Muscle layer of duodenum (tissue), 2 donors: ENCODE results near the gene LONP2.

Experiments used
- H3K27ac ChIP-seq: one replicate; pipeline ENCODE4 v1.7.0; 2013; ENCODE audit warnings: mild to moderate bottlenecking, low read length
- H3K27me3 ChIP-seq: one replicate; pipeline ENCODE4 v1.7.0; 2013; ENCODE audit warnings: low read depth, mild to moderate bottlenecking, control low read depth, low read length
- H3K36me3 ChIP-seq, 2 donors: one replicate each; pipeline ENCODE4 v1.7.0; 2013; ENCODE audit warnings: low read length in 2 of 2, control low read depth in 1 of 2, mild to moderate bottlenecking in 1 of 2; ENCODE audit not compliant: insufficient read depth in 2 of 2, control insufficient read depth in 1 of 2
- H3K4me1 ChIP-seq, 2 donors: one replicate each; pipeline ENCODE4 v1.7.0; 2013; ENCODE audit warnings: low read length in 2 of 2, mild to moderate bottlenecking in 2 of 2, control low read depth in 1 of 2, moderate library complexity in 1 of 2; ENCODE audit not compliant: insufficient read depth in 2 of 2, control insufficient read depth in 1 of 2
- H3K4me3 ChIP-seq, 2 donors: one replicate each; pipeline ENCODE4 v1.7.0; 2013; ENCODE audit warnings: low read length in 2 of 2, low read depth in 1 of 2, mild to moderate bottlenecking in 1 of 2
- H3K9me3 ChIP-seq, 2 donors: one replicate each; pipeline ENCODE4 v1.7.0; 2013; ENCODE audit warnings: low read length in 2 of 2, control low read depth in 1 of 2, mild to moderate bottlenecking in 1 of 2; ENCODE audit not compliant: control insufficient read depth in 1 of 2
- donor health status: healthy.

The LONP2 gene, protein sequence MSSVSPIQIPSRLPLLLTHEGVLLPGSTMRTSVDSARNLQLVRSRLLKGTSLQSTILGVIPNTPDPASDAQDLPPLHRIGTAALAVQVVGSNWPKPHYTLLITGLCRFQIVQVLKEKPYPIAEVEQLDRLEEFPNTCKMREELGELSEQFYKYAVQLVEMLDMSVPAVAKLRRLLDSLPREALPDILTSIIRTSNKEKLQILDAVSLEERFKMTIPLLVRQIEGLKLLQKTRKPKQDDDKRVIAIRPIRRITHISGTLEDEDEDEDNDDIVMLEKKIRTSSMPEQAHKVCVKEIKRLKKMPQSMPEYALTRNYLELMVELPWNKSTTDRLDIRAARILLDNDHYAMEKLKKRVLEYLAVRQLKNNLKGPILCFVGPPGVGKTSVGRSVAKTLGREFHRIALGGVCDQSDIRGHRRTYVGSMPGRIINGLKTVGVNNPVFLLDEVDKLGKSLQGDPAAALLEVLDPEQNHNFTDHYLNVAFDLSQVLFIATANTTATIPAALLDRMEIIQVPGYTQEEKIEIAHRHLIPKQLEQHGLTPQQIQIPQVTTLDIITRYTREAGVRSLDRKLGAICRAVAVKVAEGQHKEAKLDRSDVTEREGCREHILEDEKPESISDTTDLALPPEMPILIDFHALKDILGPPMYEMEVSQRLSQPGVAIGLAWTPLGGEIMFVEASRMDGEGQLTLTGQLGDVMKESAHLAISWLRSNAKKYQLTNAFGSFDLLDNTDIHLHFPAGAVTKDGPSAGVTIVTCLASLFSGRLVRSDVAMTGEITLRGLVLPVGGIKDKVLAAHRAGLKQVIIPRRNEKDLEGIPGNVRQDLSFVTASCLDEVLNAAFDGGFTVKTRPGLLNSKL

DNA sequence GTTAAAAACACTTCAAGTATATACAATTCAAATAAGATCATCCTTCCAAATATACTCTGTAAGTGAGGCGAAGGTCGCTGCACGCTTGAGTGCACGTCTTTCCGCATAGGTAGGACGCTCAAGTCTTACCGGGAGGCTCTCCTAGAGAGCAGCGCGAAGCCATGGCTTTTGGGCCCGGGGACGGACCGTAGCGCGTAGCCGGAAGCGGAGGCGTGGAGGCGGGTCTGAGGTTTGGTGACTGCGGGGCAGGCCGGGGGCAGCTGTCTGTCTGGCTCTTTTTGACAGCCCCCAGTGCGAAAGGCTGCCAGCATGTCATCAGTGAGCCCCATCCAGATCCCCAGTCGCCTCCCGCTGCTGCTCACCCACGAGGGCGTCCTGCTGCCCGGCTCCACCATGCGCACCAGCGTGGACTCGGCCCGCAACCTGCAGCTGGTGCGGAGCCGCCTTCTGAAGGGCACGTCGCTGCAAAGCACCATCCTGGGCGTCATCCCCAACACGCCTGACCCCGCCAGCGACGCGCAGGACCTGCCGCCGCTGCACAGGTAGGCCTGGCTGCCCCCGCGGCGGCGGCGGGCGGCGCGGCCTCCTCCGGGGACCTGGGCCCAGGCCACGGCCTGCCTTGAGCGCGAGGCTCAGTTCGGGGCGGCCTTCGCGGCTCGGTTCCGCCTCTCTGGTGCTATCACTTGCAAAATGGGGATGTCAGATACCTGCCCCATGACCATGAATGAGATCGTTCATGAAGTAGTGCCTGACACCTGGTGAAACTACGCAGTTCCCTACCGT, at the start of gene LONP2:
TSS of gene LONP2 (plus strand) at position 221 of the 783 bp plus-strand sequence. CDS start at position 310, 89 bp downstream.
- Histone ChIP-seq H3K4me1 (peaks cover 8 to 30% of the 10 kb centered on the region in 2 donors), H3K36me3 (peaks cover 0 to 4% of the 10 kb centered on the region in 2 donors), H3K4me3 (peak within 1 kb of the TSS; percentile 88 to 94), H3K27ac (peak within 1 kb of the TSS; percentile 88), H3K9me3 (no peaks in the 10 kb centered on the region), H3K27me3 (no peaks in the 10 kb centered on the region)

DNA sequence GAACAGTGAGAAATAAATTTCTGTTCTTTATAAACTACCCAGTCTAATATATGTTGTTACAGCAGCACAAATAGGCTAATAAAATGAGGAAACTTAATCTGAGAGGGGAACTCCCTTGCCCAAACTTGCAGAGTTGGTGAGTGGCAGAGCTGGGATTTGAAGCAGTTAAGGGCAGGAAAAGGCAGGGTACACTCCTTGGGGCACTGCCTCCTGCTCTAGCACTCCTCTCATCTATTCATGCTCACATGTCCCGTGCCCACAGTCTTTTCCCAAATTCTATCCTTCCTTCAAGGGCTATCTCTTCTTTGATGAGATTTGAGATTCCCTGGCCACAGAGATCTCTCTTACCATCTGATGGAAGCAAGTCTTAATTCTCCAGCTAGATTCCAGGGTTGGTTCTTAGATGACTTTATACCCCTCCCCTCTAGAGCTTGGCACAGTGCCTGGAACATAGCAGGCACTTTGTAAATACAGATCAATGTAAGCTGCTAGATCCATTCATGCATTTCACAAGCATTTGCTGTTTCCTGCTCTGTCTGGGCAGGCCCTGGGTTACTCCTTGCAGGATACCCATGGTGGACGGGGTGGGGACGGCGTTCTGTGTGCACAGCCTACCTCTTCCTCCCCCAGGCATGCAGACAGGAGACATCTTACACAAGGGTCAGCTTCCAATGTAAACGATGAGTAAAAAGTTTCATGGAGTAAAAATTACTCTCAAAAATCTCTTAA, 49.1 kb upstream of the LONP2 start:
- Histone ChIP-seq H3K36me3 (no peaks in the 10 kb centered on the region), H3K27me3 (no peaks in the 10 kb centered on the region), H3K27ac (no peak overlapping the region), H3K9me3 (no peaks in the 10 kb centered on the region), H3K4me1 (no peaks in the 10 kb centered on the region), H3K4me3 (no peak overlapping the region)

DNA sequence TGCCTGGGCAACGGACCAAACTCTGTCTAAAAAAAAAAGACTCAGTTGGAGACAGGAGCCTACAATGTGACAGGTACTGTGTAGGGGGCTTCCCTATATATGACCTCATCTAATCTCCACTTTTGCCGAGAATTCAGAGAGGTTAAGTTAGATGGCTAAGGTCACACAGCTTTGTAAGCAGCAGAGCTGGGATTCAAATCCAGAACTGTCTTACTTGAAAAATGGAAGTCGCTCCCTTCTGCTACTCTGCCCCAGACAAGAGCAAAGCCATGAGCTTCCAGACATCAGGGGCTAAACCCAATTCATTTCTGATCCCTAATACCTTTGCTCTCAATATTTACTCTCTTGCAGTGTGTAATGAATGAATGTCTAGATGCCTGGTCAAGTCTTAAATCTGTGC, 46.8 kb upstream of the LONP2 start:
- Histone ChIP-seq H3K27me3 (no peaks in the 10 kb centered on the region), H3K4me1 (no peaks in the 10 kb centered on the region), H3K9me3 (no peaks in the 10 kb centered on the region), H3K36me3 (no peaks in the 10 kb centered on the region), H3K4me3 (no peak overlapping the region), H3K27ac (no peak overlapping the region)

DNA sequence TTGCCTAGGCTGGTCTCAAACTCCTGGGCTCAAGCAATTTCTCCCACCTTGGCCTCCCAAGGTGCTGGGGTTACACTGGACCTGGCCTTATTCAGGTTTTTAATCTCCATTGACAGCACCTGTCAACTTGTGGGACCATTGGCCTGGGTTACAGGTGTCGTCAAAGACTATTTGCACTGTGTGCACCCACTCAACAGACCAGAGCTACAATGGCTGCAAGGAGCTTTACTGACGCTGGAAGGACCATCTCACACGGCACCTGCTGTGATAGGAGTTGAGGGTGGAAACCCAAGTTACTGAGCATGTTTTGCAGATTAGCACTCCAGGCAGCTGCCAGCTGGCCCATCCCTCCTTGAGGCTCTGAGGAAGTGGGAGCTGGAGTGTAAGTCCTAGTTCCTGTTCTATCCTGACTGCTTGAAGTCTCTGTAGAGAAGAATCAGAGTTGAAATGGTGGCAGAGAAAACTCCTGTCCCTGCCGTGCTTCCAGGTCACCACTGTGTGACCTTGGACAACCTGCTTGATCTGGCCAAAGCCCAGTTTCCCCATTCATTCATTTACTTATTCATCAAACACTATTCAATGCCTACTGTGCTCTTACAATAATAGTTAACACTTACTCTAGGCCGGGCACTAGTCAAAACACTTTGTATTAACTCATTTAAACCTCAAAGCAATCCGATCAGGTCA, 42.4 kb upstream of the LONP2 start:
- H3K27me3 ChIP-seq = no peaks in the 10 kb centered on the region
- H3K9me3 ChIP-seq = no peaks in the 10 kb centered on the region
- H3K4me1 ChIP-seq = no peaks in the 10 kb centered on the region
- H3K36me3 ChIP-seq = no peaks in the 10 kb centered on the region
- no peak overlapping the region for H3K27ac ChIP-seq
- H3K4me3 ChIP-seq = no peak overlapping the region

DNA sequence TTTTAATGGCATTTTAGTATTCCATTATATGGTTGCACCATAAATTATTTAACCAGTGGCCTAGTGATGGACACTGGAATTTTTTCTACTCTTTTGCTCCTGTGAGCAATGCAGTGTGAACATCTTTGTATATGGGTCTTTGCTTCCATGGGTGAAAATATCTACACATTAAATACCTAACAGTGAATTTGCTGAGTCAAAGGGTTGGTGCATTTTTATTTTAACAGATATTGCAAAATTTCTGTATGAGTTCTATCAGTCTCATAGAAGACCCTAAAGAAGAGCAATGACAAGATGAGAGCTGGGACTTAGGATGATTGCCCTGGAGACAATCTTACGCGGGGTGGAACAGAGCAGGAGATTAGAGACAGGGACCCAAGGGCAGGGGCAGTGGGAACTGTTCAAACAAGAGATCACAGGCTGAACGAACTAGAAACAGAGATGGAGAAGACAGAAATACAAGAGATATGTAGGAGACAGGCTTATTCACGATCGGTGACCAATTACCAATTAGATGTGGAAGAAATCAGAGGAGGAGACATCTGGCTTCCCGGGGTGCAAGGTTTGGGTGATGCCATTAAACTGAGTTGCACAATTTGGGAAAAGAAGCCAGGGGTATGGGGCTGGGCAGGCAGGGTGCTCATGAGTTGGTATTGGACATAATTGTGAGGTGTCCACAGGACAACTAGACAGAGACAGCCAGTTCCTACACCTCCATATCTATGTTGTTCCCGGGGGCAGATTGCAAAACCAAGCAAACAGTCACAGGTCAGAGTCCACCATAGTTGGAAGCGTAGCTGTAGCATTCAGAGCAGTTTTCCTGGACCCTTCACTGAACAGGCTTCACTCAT, 39.9 kb upstream of the LONP2 start:
- Histone ChIP-seq H3K4me1 (no peaks in the 10 kb centered on the region), H3K27me3 (no peaks in the 10 kb centered on the region), H3K36me3 (no peaks in the 10 kb centered on the region), H3K9me3 (no peaks in the 10 kb centered on the region), H3K27ac (no peak overlapping the region), H3K4me3 (no peak overlapping the region)

- Histone ChIP-seq H3K27ac (no peak overlapping the region), H3K4me3 (no peak overlapping the region), H3K27me3 (no peaks in the 10 kb centered on the region), H3K4me1 (no peaks in the 10 kb centered on the region), H3K36me3 (no peaks in the 10 kb centered on the region), H3K9me3 (no peaks in the 10 kb centered on the region)
Measured at GRCh38 chr16:48204825-48205151, 39.3 kb upstream of the LONP2 start.

GRCh38 chr16:48206594-48207242, 37.4 kb upstream of the LONP2 start:
- H3K4me3 ChIP-seq = no peak overlapping the region
- H3K27ac ChIP-seq = no peak overlapping the region
- H3K4me1 ChIP-seq = no peaks in the 10 kb centered on the region
- no peaks in the 10 kb centered on the region for H3K27me3 ChIP-seq
- H3K36me3 ChIP-seq = no peaks in the 10 kb centered on the region
- H3K9me3 ChIP-seq = no peaks in the 10 kb centered on the region

GRCh38 chr16:48210747-48211146, 33.4 kb upstream of the LONP2 start:
- Histone ChIP-seq H3K27me3 (no peaks in the 10 kb centered on the region), H3K4me3 (no peak overlapping the region), H3K27ac (no peak overlapping the region), H3K4me1 (no peaks in the 10 kb centered on the region), H3K9me3 (no peaks in the 10 kb centered on the region), H3K36me3 (no peaks in the 10 kb centered on the region)

GRCh38 chr16:48212033-48212432, 32.1 kb upstream of the LONP2 start:
- no peaks in the 10 kb centered on the region for H3K9me3 ChIP-seq
- no peaks in the 10 kb centered on the region for H3K36me3 ChIP-seq
- no peaks in the 10 kb centered on the region for H3K27me3 ChIP-seq
- no peaks in the 10 kb centered on the region for H3K4me1 ChIP-seq
- no peak overlapping the region for H3K27ac ChIP-seq
- no peak overlapping the region for H3K4me3 ChIP-seq
